Measurements from ENCODE around the gene TULP1.

DNA sequence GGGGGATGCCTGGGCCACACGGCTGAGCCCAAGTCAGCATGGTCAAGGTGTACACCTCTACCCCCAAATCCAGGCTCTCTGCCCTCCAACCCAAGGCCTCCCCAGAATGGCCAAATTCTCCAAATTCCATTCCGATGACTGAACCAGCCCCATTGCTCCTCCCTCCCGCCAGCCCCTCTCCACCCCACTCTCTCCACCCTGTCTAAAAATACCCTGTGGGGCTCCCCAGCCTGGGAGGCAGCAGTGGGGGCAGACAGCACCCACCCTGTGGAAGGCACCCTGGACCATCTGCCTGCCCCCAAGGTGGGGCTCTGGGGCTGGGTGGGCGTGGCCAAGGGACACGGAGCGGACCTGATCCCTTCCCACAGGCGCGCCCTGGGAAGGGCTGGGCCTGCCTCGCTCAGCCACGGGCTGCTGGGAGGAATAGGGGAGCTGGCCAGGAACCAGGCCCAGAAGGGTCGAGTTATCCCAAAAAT is 27.3 kb downstream of the TULP1 start:
- TF ChIP-seq POLR2AphosphoS5 (IDR thresholded peaks at IDR 0.05) (peak; percentile 16 to 56), CTCF (IDR thresholded peaks at IDR 0.05) (no peak), POLR2A (IDR thresholded peaks at IDR 0.05; ENCODE audit: low read depth) (no peak), EP300 (IDR thresholded peaks at IDR 0.05) (no peak)
